DOHH2 (cell line): ENCODE data around the gene DLG1.

Experiments
- H3F3A ChIP-seq: fragments of 200-600 bp; sonication (generic), shearing (Covaris generic); 2 replicates; pipeline ENCODE4 v1.6.0; 2016; ENCODE audit warnings: antibody characterized with exemption, mild to moderate bottlenecking; ENCODE audit not compliant: control insufficient read depth, insufficient read depth
- H3K27ac ChIP-seq: fragments of 200-600 bp; sonication (generic); 2 replicates; pipeline ENCODE4 v1.5.1; 2014; ENCODE audit warnings: low read depth, mild to moderate bottlenecking, low read length, moderate library complexity
- H3K27me3 ChIP-seq: fragments of 200-600 bp; sonication (generic); 2 replicates; pipeline ENCODE4 v1.6.1; 2014; ENCODE audit warnings: mild to moderate bottlenecking, low read length, mixed read lengths; ENCODE audit not compliant: control insufficient read depth
- H3K36me3 ChIP-seq: fragments of 200-600 bp; sonication (generic); 2 replicates; pipeline ENCODE4 v1.6.1; 2014; ENCODE audit warnings: mild to moderate bottlenecking, low read length, moderate library complexity, mixed read lengths; ENCODE audit not compliant: control insufficient read depth
- H3K4me1 ChIP-seq: fragments of 200-600 bp; sonication (generic); 2 replicates; pipeline ENCODE4 v1.6.1; 2014; ENCODE audit warnings: mild to moderate bottlenecking, low read length, mixed read lengths; ENCODE audit not compliant: control insufficient read depth
- H3K4me2 ChIP-seq: fragments of 200-600 bp; sonication (generic); 2 replicates; pipeline ENCODE4 v1.6.0; 2014; ENCODE audit warnings: mild to moderate bottlenecking, low read length, moderate library complexity
- H3K4me3 ChIP-seq: fragments of 200-600 bp; sonication (generic); 2 replicates; pipeline ENCODE4 v1.5.1; 2014; ENCODE audit warnings: mild to moderate bottlenecking, low read length, mixed read lengths
- H3K79me2 ChIP-seq: fragments of 200-600 bp; sonication (generic); 2 replicates; pipeline ENCODE4 v1.6.1; 2014; ENCODE audit warnings: mild to moderate bottlenecking, low read length, mixed read lengths; ENCODE audit not compliant: control insufficient read depth
- H3K9me2 ChIP-seq: fragments of 200-600 bp; sonication (generic); replicated peaks from 2 replicates; pipeline ENCODE4 v1.6.1; 2014; ENCODE audit warnings: mild to moderate bottlenecking, low read length, mixed read lengths; ENCODE audit not compliant: control insufficient read depth
- H3K9me3 ChIP-seq: fragments of 200-600 bp; sonication (generic); 2 replicates; pipeline ENCODE4 v1.6.1; 2014; ENCODE audit warnings: antibody characterized with exemption, low read length, mixed read lengths; ENCODE audit not compliant: control insufficient read depth, insufficient read depth
- H4K20me1 ChIP-seq: fragments of 200-600 bp; sonication (generic); 2 replicates; pipeline ENCODE4 v1.6.0; 2014; ENCODE audit warnings: low read depth, mild to moderate bottlenecking, antibody characterized with exemption, low read length, moderate library complexity; ENCODE audit not compliant: control insufficient read depth, insufficient read depth
- EZH2phosphoT487 ChIP-seq: fragments of 200-600 bp; sonication (generic); IDR thresholded peaks from 2 replicates; pipeline ENCODE4 v1.6.1; 2017; ENCODE audit warnings: borderline replicate concordance, mild to moderate bottlenecking, antibody characterized with exemption, low read length, moderate library complexity, mixed read lengths
- TF ChIP-seq, protein P1 (sequence below): fragments of 200-600 bp; sonication (generic); IDR thresholded peaks from one replicate; pipeline ENCODE4 v1.5.1; 2014; ENCODE audit warnings: antibody characterized with exemption, mild to moderate bottlenecking, low read depth, low read length; ENCODE audit not compliant: poor library complexity, severe bottlenecking

DLG1 gene

DNA sequence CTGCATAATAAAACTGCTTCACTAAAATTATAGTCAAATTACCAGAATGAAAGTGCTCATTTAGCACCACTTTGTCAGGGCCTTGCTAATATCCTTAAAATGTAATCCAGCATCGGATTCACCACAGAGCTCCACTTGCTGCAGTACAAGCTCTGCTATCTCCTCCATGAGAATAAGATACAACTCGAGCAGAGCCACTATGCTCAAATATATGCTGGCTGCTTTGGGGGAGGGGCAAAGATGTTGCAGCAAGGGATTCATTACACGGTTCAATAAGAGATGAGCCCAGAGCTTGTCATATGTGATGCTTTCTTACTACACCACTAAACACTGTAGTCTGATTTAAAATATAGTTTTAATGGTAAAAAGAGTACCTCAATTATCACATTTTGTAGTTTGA is 72.2 kb downstream of the DLG1 start:
- peaks cover 4% of the 10 kb centered on the region for H3F3A ChIP-seq
- no peaks in the 10 kb centered on the region for H3K36me3 ChIP-seq
- no peaks in the 10 kb centered on the region for H3K27me3 ChIP-seq
- peaks cover 12% of the 10 kb centered on the region; the same call in 1 of the 2 replicates for H4K20me1 ChIP-seq
- H3K4me1 ChIP-seq = 0 out of 2 replicates have a peak, but pooled peaks cover 2% of the 10 kb centered on the region
- no peak overlapping the region for H3K4me3 ChIP-seq
- no peak overlapping the region for H3K27ac ChIP-seq
- H3K9me3 ChIP-seq = no peaks in the 10 kb centered on the region
- no peak overlapping the region for H3K4me2 ChIP-seq
- peaks cover 62% of the 10 kb centered on the region for H3K79me2 ChIP-seq
- H3K9me2 ChIP-seq = no peaks in the 10 kb centered on the region
- TF ChIP-seq, protein P1, sequence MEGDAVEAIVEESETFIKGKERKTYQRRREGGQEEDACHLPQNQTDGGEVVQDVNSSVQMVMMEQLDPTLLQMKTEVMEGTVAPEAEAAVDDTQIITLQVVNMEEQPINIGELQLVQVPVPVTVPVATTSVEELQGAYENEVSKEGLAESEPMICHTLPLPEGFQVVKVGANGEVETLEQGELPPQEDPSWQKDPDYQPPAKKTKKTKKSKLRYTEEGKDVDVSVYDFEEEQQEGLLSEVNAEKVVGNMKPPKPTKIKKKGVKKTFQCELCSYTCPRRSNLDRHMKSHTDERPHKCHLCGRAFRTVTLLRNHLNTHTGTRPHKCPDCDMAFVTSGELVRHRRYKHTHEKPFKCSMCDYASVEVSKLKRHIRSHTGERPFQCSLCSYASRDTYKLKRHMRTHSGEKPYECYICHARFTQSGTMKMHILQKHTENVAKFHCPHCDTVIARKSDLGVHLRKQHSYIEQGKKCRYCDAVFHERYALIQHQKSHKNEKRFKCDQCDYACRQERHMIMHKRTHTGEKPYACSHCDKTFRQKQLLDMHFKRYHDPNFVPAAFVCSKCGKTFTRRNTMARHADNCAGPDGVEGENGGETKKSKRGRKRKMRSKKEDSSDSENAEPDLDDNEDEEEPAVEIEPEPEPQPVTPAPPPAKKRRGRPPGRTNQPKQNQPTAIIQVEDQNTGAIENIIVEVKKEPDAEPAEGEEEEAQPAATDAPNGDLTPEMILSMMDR = no peak
- no peak for TF ChIP-seq EZH2phosphoT487

DNA sequence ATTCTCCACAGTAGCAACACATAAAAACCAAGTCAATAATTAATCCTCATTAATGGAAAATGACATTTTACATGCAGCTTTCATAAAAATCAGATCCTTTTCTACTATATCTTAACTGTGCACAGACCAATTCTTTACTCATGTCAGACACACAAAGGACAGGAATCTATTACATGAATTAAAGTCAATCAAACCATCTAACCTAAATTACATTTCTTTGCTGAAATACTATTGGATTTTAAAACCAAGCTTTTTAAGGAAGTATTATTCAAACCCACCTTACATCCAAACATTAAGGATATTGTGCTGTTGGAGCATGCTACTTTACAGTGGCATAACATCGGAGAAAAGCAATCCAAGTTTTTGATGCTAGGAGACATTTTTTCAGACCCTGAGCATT is 72.8 kb downstream of the DLG1 start:
- Histone ChIP-seq H3F3A (peaks cover 4% of the 10 kb centered on the region), H4K20me1 (peaks cover 12% of the 10 kb centered on the region; the same call in 1 of the 2 replicates), H3K9me2 (no peaks in the 10 kb centered on the region), H3K27ac (no peak overlapping the region), H3K27me3 (no peaks in the 10 kb centered on the region), H3K4me1 (0 out of 2 replicates have a peak, but pooled peaks cover 2% of the 10 kb centered on the region), H3K79me2 (peaks cover 62% of the 10 kb centered on the region), H3K9me3 (no peaks in the 10 kb centered on the region), H3K36me3 (no peaks in the 10 kb centered on the region), H3K4me3 (no peak overlapping the region), H3K4me2 (no peak overlapping the region)
- TF ChIP-seq EZH2phosphoT487 = no peak

DNA sequence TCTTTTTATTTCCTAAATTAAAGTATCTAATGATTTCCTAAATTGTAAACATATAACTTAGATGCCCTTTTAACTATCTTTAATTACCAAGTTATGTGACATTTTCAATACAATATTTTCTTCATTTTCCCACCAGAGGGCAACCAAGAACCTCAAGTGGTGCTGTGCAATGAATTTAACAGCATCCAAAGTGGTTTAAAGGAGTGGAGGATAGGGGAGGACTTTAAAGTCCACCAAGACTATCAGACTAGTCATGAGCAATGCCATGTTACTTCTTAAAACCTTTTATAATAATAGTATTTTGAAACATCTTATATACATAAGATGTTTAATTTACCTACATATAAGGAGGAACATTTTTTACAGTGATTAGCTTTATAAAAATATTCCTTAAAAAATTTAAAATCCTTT is 74.4 kb downstream of the DLG1 start:
- Histone ChIP-seq H3K4me3 (no peak overlapping the region), H3K4me1 (0 out of 2 replicates have a peak, but pooled peaks cover 2% of the 10 kb centered on the region), H3K27ac (no peak overlapping the region), H3K9me3 (no peaks in the 10 kb centered on the region), H3K4me2 (no peak overlapping the region), H4K20me1 (peaks cover 12% of the 10 kb centered on the region; the same call in 1 of the 2 replicates), H3K36me3 (no peaks in the 10 kb centered on the region), H3K27me3 (no peaks in the 10 kb centered on the region), H3K9me2 (no peaks in the 10 kb centered on the region), H3F3A (peaks cover 4% of the 10 kb centered on the region), H3K79me2 (peaks cover 63% of the 10 kb centered on the region)
- no peak for TF ChIP-seq EZH2phosphoT487
- TF ChIP-seq, protein P1 = peak; percentile 59

DNA sequence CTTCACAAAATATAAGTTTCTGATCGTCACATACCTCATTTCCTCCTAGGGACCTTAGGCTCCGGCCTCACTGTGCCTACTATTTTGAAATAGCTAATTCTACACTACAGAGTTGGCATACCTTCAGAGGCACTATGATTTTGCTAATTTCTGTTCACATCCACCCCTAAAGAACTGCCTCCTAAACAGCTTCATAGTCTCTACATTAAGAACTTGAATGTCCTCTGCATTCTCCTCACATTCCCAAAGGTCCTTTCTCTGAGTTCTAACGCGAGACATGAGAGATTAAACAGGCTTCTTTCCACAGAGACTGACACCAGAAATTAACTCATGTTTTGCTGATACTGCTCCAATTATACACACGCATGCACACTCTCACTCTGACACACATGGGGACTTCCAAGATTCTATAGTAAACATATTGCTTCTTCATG is 75.5 kb downstream of the DLG1 start:
- Histone ChIP-seq H3K27ac (no peak overlapping the region), H3K79me2 (peaks cover 63% of the 10 kb centered on the region), H3K4me1 (0 out of 2 replicates have a peak, but pooled peaks cover 2% of the 10 kb centered on the region), H3K9me3 (no peaks in the 10 kb centered on the region), H3K4me3 (no peak overlapping the region), H3K9me2 (no peaks in the 10 kb centered on the region), H3F3A (peaks cover 4% of the 10 kb centered on the region), H3K4me2 (no peak overlapping the region), H3K36me3 (no peaks in the 10 kb centered on the region), H3K27me3 (no peaks in the 10 kb centered on the region), H4K20me1 (peaks cover 12% of the 10 kb centered on the region; the same call in 1 of the 2 replicates)
- TF ChIP-seq, protein P1 = no peak
- TF ChIP-seq EZH2phosphoT487 = no peak
